HepG2 (cell line): ENCODE measurements around the gene PAQR5. TPM values are rescaled to one million over a fixed set of nuclear protein-coding genes. Genes with fewer than 3 reads are reported as not detected.

Experiments used
- ATAC-seq: fragments of 200-7000 bp; cut with Tn5 transposase; 3 replicates; pipeline ENCODE4 v1.9.1; 2020; ENCODE audit warnings: mild to moderate bottlenecking, moderate library complexity
- BruUV-seq: library from RNA; stranded (reverse); fragments of 400-500 nt; replicated peaks from 2 replicates; lab custom pipeline; 2021; lab: Mats Ljungman, UMichigan
- CTCF ChIA-PET: fragments of 300-600 bp; formaldehyde crosslinking; extraction: SDS; loops from one replicate; lab custom pipeline; 2021; ENCODE audit warnings: low total read pairs, inconsistent platforms, low intra/inter-chr PET ratio; lab: Yijun Ruan, JAX
- POLR2A ChIA-PET: fragments of 350-600 bp; sonication (Branson Sonifier 250); formaldehyde crosslinking; loops from one replicate; lab custom pipeline; 2020; ENCODE audit warnings: antibody characterized with exemption, inconsistent platforms; lab: Yijun Ruan, JAX
- DNase-seq: peaks from one replicate; pipeline ENCODE4 v3.0.0-alpha.2; 2015; ENCODE audit warnings: low spot score
- FAIRE-seq: peaks from 3 replicates; lab custom pipeline; 2011; peaks lifted over from hg19 to GRCh38; lab: Jason Lieb, UNC
- H2AFZ ChIP-seq: one replicate; pipeline ENCODE4 v1.6.1; 2011; ENCODE audit warnings: low read length, inconsistent platforms
- H3K27ac ChIP-seq: fragments of 300-600 bp; 3 replicates; pipeline ENCODE4 v1.8.0; 2011; ENCODE audit warnings: mixed run types, mild to moderate bottlenecking, mixed read lengths, low read length, inconsistent platforms; ENCODE audit not compliant: insufficient read depth; ENCODE audit errors: extremely low read length
- H3K27me3 ChIP-seq, 2 experiments: fragments of 200-600 bp in 1 of 2; 2 replicates in 1 of 2; 3 replicates in 1 of 2; pipeline versions ENCODE4 v1.6.0 to v1.8.0; 2011; ENCODE audit warnings: low read length in 2 of 2, mild to moderate bottlenecking in 2 of 2, moderate library complexity in 2 of 2, inconsistent platforms in 1 of 2; ENCODE audit not compliant: insufficient read depth in 2 of 2, control insufficient read depth in 1 of 2
- H3K36me3 ChIP-seq, 2 experiments: fragments of 200-600 bp in 1 of 2; replicated peaks in 1 of 2; 2 replicates in 1 of 2; 3 replicates in 1 of 2; pipeline versions ENCODE4 v1.5.1 to v1.8.0; 2011; ENCODE audit warnings: low read length in 2 of 2, inconsistent platforms in 1 of 2; ENCODE audit not compliant: insufficient read depth in 2 of 2, control insufficient read depth in 1 of 2
- H3K4me1 ChIP-seq: 2 replicates; pipeline ENCODE4 v1.5.1; 2012; ENCODE audit warnings: low read length, inconsistent platforms; ENCODE audit not compliant: insufficient read depth
- H3K4me2 ChIP-seq: 2 replicates; pipeline ENCODE4 v1.6.0; 2011; ENCODE audit warnings: low read depth, low read length, inconsistent platforms
- H3K4me3 ChIP-seq, 3 experiments: fragments of 200-600 bp in 1 of 3; sonication (generic), shearing (Covaris generic) in 1 of 3; replicated peaks in 1 of 3; 2 replicates each; pipeline ENCODE4 v1.5.1; 2011 to 2016; ENCODE audit warnings: low read length in 3 of 3, inconsistent platforms in 2 of 3, low read depth in 2 of 3, mild to moderate bottlenecking in 2 of 3, control low read depth in 1 of 3, mixed read lengths in 1 of 3; ENCODE audit not compliant: insufficient read depth in 1 of 3
- H3K79me2 ChIP-seq: one replicate; pipeline ENCODE4 v1.6.1; 2011; ENCODE audit warnings: low read length, inconsistent platforms; ENCODE audit not compliant: insufficient read depth
- H3K9ac ChIP-seq: 2 replicates; pipeline ENCODE4 v1.6.0; 2011; ENCODE audit warnings: mild to moderate bottlenecking, low read depth, low read length, inconsistent platforms; ENCODE audit not compliant: insufficient read depth
- H3K9me3 ChIP-seq: 2 replicates; pipeline ENCODE4 v1.5.1; 2012; ENCODE audit warnings: mild to moderate bottlenecking, low read length
- H4K20me1 ChIP-seq: 2 replicates; pipeline ENCODE4 v1.6.0; 2011; ENCODE audit warnings: inconsistent platforms, mild to moderate bottlenecking, low read length, moderate library complexity; ENCODE audit not compliant: insufficient read depth
- PCBP1 ChIP-seq: fragments of 200-400 bp; formaldehyde crosslinking; IDR thresholded peaks from 2 replicates; pipeline ENCODE4 v1.6.1; 2017; ENCODE audit warnings: mild to moderate bottlenecking, low read depth, low read length, borderline replicate concordance
- ZNF17 ChIP-seq: sonication (generic); formaldehyde crosslinking; IDR thresholded peaks from 2 replicates; pipeline ENCODE4 v1.5.0; 2020; ENCODE audit warnings: mild to moderate bottlenecking, missing genetic modification reagents
- WGBS: methylation state at CpG from one replicate; pipeline ENCODE4 v1.1.6; 2017; ENCODE audit warnings: low lambda C conversion rate; 5-methylcytosine and 5-hydroxymethylcytosine counted together
- in situ Hi-C: cut with HindIII; loops from 2 replicates; pipeline ENCODE4 v1.10.0; 2017; ENCODE audit warnings: low pct_unique_long_range_greater_than_20kb; ENCODE audit not compliant: extremely low pct_ligation_motif_present
- intact Hi-C: fragments of 100-400 bp; cut with micrococcal nuclease; formaldehyde crosslinking; loops from one replicate; pipeline ENCODE4 v1.10.0; 2022; ENCODE audit not compliant: unreplicated experiment
- polyA plus RNA-seq, 8 experiments: library from polyadenylated mRNA; depleted of rRNA in 3 of 8; stranded (reverse) in 7 of 8; unstranded in 1 of 8; fragments of >200 nt; fragmentation: Illumina TruSeq in 4 of 8; extraction: Trizol in 4 of 8; gene quantifications; 2 replicates each; pipeline versions ENCODE4 v1.2.1 to v1.2.3, GENCODE V29; 2011 to 2016; ENCODE audit warnings: low read depth in 4 of 8, missing spikeins in 1 of 8, mixed read lengths in 1 of 8; ENCODE audit not compliant: insufficient read depth in 1 of 8
- total RNA-seq, 5 experiments: library from RNA; depleted of rRNA; stranded (reverse); fragments of >200 nt; fragmentation: Illumina TruSeq; extraction: Trizol; gene quantifications; 2 replicates each; pipeline ENCODE4 v1.2.3, GENCODE V29; 2016; ENCODE audit warnings: low read depth in 1 of 5
- TF ChIP-seq, protein P1 (sequence below), 2 experiments: fragments of 450-650 bp in 1 of 2; sonication (generic) in 1 of 2; formaldehyde crosslinking in 1 of 2; IDR thresholded peaks; 2 replicates each; pipeline versions ENCODE4 v1.6.1 to v1.8.0; 2016 to 2022; ENCODE audit warnings: antibody characterized with exemption in 1 of 2, mild to moderate bottlenecking in 1 of 2, missing genetic modification reagents in 1 of 2

PAQR5 gene
- total and polyA plus RNA-seq, 2 of the 13 experiments (the other 11 are each of a cell fraction or from before 2014, with no cell fraction given) = 0.53 to 1.3 TPM

- Histone ChIP-seq H3K27me3 (peaks cover 0 to 21% of the 10 kb centered on the region in 2 experiments; a peak in 2 of 5 replicates), H3K79me2 (no peaks in the 10 kb centered on the region), H3K4me3 (no peak overlapping the region), H3K27ac (no peak overlapping the region), H3K4me2 (no peak overlapping the region), H4K20me1 (no peaks in the 10 kb centered on the region), H3K4me1 (peaks cover 18% of the 10 kb centered on the region), H3K9me3 (no peaks in the 10 kb centered on the region), H3K36me3 (no peaks in the 10 kb centered on the region), H2AFZ (no peak overlapping the region), H3K9ac (no peak overlapping the region)
- no peak for DNase-seq
- no peak for FAIRE-seq
- WGBS = 33% methylated on average over 5 of the region's 5 CpGs
- no TSS peak for BruUV-seq
- TF ChIP-seq ZNF17 (CRISPR knock-in tag) (no peak), PCBP1 (no peak)
- TF ChIP-seq, protein P1, sequence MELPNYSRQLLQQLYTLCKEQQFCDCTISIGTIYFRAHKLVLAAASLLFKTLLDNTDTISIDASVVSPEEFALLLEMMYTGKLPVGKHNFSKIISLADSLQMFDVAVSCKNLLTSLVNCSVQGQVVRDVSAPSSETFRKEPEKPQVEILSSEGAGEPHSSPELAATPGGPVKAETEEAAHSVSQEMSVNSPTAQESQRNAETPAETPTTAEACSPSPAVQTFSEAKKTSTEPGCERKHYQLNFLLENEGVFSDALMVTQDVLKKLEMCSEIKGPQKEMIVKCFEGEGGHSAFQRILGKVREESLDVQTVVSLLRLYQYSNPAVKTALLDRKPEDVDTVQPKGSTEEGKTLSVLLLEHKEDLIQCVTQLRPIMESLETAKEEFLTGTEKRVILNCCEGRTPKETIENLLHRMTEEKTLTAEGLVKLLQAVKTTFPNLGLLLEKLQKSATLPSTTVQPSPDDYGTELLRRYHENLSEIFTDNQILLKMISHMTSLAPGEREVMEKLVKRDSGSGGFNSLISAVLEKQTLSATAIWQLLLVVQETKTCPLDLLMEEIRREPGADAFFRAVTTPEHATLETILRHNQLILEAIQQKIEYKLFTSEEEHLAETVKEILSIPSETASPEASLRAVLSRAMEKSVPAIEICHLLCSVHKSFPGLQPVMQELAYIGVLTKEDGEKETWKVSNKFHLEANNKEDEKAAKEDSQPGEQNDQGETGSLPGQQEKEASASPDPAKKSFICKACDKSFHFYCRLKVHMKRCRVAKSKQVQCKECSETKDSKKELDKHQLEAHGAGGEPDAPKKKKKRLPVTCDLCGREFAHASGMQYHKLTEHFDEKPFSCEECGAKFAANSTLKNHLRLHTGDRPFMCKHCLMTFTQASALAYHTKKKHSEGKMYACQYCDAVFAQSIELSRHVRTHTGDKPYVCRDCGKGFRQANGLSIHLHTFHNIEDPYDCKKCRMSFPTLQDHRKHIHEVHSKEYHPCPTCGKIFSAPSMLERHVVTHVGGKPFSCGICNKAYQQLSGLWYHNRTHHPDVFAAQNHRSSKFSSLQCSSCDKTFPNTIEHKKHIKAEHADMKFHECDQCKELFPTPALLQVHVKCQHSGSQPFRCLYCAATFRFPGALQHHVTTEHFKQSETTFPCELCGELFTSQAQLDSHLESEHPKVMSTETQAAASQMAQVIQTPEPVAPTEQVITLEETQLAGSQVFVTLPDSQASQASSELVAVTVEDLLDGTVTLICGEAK (IDR thresholded peaks at IDR 0.05) = no peak
- TF ChIP-seq, protein P1 (CRISPR knock-in tag; IDR thresholded peaks at IDR 0.05) = no peak
- no peak for ATAC-seq
- in situ Hi-C loops (no loop called here), intact Hi-C loops (no loop called here)
- POLR2A ChIA-PET = no interaction called here
- CTCF ChIA-PET = no interaction called here
Observed at GRCh38 chr15:69280783-69281182, 17.9 kb upstream of the PAQR5 start.
